ENCODE data around the gene LRRC36. TPM values are rescaled to one million over a fixed set of nuclear protein-coding genes. Genes with fewer than 3 reads are reported as not detected.

LRRC36 gene
- total and polyA plus RNA-seq, 9 of the 15 experiments (the other 6 are each of a cell fraction or from before 2014, with no cell fraction given) = 0.09 to 0.40 (median 0.17) TPM; not detected in 1

- no peak for TF ChIP-seq ZFP91 (CRISPR knock-in tag; IDR thresholded peaks at IDR 0.05)
- TF ChIP-seq KDM5B (IDR thresholded peaks at IDR 0.05; ENCODE audit: insufficient replicate concordance, low read depth, low read length) = no peak
- no peak for TF ChIP-seq CHD2 (IDR thresholded peaks at IDR 0.05; ENCODE audit: low read depth, low read length)
- no peak for TF ChIP-seq ZNF318 (IDR thresholded peaks at IDR 0.05; ENCODE audit: borderline replicate concordance in 1 of 2, low read depth in 1 of 2)
- TF ChIP-seq MAFF (IDR thresholded peaks at IDR 0.05; ENCODE audit: low read length) = no peak
- no peak for TF ChIP-seq MLLT1 (IDR thresholded peaks at IDR 0.05)
- TF ChIP-seq ATF3 (IDR thresholded peaks at IDR 0.05) = no peak
- TF ChIP-seq ATF3 (CRISPR knock-in tag; conservative IDR thresholded peaks at IDR 0.05) = no peak
- no peak for TF ChIP-seq BRF1 (IDR thresholded peaks at IDR 0.05; ENCODE audit: borderline replicate concordance, extremely low read depth, insufficient read length)
These were observed 18.8 kb downstream of the LRRC36 start (continued) for GRCh38 chr16:67345401-67345800.

Data from K562 (cell line).